Measurements from ENCODE around the gene TMPRSS11E. TPM values are rescaled to one million over a fixed set of nuclear protein-coding genes. Genes with fewer than 3 reads are reported as not detected.
"Not testable (repeated sequence)": the region's sequence is repeated elsewhere in the genome, so short reads cannot be mapped to it uniquely, and the experiment has no call there.

Gene TMPRSS11E
- total RNA-seq, 1 donor from 2014 or later = not detected

DNA sequence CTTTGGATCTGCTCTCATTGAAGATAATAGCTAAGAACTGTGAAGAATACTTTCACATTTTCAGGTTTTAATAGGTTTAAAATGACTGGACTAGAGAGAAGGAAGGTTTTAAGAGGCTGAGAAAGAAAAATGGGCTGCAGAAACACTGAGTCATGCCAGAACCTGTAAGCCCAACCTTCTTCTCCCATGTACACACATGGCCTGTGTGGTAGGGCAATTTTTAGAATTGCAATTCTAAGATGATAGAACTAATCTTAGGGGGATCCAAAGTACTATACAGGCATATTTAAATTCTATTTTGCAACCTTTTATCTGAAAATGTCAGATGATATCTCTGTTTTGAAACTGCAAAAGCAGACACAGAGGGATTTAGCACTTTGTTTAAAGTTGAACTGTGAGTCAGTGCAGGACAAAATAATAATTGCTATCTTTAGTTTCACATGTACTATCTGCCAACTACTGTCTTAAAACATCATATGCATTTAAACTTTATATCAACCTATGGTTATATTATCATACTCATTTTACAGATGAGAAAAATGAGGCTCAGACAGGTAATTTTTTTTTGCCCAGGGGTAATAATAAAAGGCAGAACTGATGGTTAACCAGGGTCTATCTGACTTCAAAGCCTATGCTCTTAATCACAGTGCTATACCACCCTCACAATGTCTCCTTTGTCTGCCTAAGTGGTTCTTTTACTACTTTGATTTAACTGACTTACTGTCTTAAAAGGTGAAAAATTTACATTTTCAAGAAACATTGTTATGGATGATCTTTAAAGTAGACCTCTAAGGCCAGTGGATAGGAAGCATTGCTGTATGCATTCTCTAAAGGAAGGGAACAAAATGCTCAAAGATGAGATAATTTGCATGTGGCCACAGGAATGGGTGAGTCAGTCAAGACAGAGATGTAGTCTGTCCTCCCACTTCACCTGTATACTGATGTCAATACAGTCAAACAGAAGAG lies 4.3 kb downstream of the TMPRSS11E start:
- no peak for ATAC-seq (ENCODE audit: poor library complexity)
- intact Hi-C loops (cut with DNase I) = no loop called here
- DNase-seq = no peak

DNA sequence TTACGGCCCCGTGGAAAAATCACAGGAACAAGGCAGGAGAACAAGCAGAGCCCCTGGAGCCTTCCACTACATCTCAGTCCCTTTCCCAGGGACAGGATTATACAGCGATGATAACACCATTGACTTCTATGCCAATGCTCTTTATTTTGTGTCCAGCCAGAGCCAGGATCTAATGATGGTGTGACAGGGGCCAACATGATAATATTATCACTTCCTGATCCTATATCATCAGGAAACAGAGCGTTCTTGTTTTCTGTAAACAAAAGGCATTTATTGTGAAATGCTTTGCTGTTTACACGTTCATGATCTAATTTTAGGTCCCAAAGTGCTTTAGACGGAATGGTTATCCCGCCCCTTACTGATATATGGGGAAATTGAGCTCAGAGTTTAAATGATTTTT lies 12.8 kb downstream of the TMPRSS11E start:
- ATAC-seq (ENCODE audit: poor library complexity) (no peak), DNase-seq (no peak)
- intact Hi-C loops (cut with DNase I) = no loop called here

- no peak for DNase-seq
- ATAC-seq (ENCODE audit: poor library complexity) = no peak
- intact Hi-C loops (cut with DNase I) = no loop called here
These were observed 14.5 kb downstream of the TMPRSS11E start for GRCh38 chr4:68461790-68462189.

DNA sequence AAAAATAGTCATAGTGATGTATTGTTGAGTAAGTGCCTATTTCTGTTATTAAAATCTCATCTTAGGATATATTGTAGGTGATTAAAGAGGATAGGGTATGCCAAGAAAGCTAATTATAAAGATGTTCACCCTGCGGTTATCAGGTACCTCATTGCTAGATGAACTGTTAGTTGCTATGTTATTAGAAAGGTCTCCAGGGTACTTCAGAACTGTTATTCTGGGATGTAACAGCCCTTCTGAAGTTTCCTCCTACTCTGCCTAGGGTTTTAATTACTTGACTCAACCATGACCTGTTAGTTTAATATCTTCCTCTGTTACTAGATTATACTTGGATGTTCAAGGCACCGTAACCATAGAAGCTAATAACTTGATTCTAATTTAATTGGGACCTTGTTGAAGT lies 15.4 kb downstream of the TMPRSS11E start:
- intact Hi-C loops (cut with DNase I) = no loop called here
- ATAC-seq (ENCODE audit: poor library complexity) = no peak
- no peak for DNase-seq

DNA sequence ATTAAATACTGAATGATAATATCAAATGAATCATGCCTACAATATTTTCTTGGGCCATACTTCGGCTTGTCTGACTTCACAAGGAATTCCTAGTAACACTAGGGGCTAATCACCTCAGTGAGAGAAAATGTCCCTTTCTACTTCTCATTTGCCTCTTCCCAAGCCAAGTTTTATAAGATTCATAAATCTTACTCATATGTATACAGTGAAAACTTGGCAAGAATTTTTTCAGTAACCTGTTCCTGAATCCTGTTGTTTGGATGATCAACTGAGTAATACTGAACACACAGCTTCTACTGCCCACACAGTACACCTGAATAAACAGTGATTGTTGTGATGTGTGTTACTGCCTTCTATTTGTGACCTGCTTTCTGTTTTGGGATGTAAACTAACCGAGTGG lies 16.5 kb downstream of the TMPRSS11E start:
- ATAC-seq (ENCODE audit: poor library complexity) (no peak), DNase-seq (no peak)
- intact Hi-C loops (cut with DNase I) = no loop called here

GRCh38 chr4:68465058-68465457 lies 17.8 kb downstream of the TMPRSS11E start:
- intact Hi-C loops (cut with DNase I) = no loop called here
- no peak for DNase-seq
- no peak for ATAC-seq (ENCODE audit: poor library complexity)

GRCh38 chr4:68466185-68466584 lies 18.9 kb downstream of the TMPRSS11E start:
- intact Hi-C loops (cut with DNase I) = no loop called here
- ATAC-seq (ENCODE audit: poor library complexity) = no peak
- DNase-seq = no peak

DNA sequence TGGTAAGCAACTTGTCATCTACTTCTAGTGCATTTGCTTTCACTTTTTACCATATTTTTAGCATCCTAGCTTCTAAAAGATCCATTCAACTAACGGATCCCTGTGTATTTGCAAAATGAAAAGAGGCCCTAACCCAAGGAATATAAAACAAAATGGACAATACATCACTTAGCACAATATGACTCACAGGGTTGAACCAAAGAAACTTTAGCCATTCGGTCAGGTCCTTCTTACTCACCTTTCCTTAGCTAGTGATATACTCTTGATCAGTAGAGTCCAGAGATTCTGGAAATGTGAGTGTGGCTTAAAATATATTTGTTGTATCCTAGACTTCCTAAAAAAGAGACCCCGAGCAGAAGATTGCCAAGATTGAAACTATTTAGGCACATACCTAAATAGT lies 19.5 kb downstream of the TMPRSS11E start:
- intact Hi-C loops (cut with DNase I) = no loop called here
- ATAC-seq (ENCODE audit: poor library complexity) (no peak), DNase-seq (no peak)

GRCh38 chr4:68469482-68469881 lies 22.2 kb downstream of the TMPRSS11E start:
- DNase-seq (no peak), ATAC-seq (ENCODE audit: poor library complexity) (no peak)
- intact Hi-C loops (cut with DNase I) = no loop called here

- intact Hi-C loops (cut with DNase I) = no loop called here
- ATAC-seq (ENCODE audit: poor library complexity) = no peak
- DNase-seq = no peak
These were observed 28.9 kb downstream of the TMPRSS11E start for GRCh38 chr4:68476191-68476590.

- intact Hi-C loops (cut with DNase I) = no loop called here
- ATAC-seq (ENCODE audit: poor library complexity) (no peak), DNase-seq (no peak)
These were observed 42.1 kb downstream of the TMPRSS11E start for GRCh38 chr4:68489338-68489737.

DNA sequence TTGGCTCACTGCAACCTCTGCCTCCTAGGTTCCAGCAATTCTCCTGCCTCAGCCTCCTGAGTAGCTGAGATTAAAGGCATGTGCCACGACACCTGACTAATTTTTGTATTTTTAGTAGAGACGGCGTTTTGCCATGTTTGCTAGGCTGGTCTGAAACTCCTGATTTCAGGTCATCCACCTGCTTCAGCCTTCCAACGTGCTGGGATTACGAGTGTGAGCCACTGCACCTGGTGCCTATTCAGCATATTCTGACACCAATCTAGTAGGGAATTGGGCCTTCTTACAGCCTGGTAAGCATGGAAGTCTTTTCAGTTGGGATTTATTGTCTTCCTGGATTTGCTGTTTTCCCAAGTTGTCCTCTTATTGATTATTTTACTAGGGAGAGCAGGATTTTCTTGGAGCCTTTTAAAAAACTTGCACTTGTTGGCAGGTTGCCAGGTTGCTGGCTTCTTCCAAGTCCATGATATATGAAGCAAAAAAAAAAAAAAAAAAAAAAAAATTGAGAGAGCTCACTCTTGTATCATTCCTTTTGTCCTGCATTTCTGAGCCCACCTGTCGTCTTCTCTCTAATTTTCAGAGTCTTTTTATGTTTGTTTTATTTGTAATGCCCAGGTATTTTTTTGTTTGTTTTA lies 43.7 kb downstream of the TMPRSS11E start:
- intact Hi-C loops (cut with DNase I) = no loop called here
- no peak for DNase-seq

GRCh38 chr4:68494688-68495087 lies 47.4 kb downstream of the TMPRSS11E start:
- DNase-seq = no peak
- ATAC-seq (ENCODE audit: poor library complexity) = no peak
- intact Hi-C loops (cut with DNase I) = loop anchor here (5.0 kb wide), 1 partner anchor 178 kb away; the partner anchor contains the start of gene UGT2B15

More for the DNA sequence above, 43.7 kb downstream of the TMPRSS11E start:
- ATAC-seq (ENCODE audit: poor library complexity) = no peak

DNA sequence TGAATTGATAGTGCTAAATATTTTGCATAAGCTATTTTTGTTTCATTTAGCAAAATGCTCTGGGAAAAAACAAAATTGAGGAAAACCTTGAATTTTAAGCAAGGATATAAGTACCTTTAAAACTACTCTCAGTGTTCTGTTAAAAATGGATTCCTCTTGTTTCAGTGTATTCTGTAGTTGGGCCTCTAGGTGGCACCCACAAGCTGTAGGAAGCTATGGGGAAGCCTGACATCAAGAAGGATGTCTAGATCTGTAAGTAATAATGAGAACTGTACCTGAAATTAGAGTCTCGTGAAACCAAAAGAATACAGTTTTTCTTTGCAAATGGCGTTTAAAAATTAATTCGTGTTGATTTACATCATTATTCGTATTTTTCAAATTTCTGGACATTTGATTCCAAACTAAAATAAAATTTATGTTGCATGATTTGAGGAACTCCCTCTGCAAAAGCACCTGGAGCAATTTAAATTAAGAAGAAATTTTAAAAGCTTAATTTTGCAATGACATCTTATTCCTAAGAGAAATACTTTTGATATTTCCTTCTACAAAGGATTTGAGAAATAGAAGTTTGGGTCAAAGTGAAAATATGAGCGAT lies 51.2 kb downstream of the TMPRSS11E start:
- DNase-seq (no peak), ATAC-seq (ENCODE audit: poor library complexity) (peak; percentile 77)
- intact Hi-C loops (cut with DNase I) = loop anchor here (5.0 kb wide), 1 partner anchor 174 kb away; the partner anchor contains the start of gene UGT2B15

DNA sequence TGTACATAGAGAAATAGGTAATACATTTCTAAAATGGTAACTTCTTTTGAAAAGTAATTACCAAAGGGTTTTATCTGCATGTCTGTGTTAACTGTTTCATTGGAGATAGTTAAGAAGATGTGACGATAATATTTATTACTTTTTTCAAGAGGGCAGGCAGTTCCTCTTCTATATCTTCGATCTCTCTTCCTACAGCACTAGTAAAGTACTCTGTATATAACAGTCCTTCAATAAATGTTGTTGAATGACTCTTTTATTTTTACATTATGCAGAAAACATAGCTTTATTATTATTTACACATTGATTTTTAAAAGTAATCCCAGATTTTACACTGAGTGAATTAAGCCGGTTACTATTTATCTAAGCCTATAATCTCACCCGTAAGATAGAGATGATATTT lies 51.8 kb downstream of the TMPRSS11E start:
- no peak for DNase-seq
- intact Hi-C loops (cut with DNase I) = loop anchor here (5.0 kb wide), 1 partner anchor 173 kb away; the partner anchor contains the start of gene UGT2B15
- ATAC-seq (ENCODE audit: poor library complexity) = no peak

- DNase-seq; intact Hi-C loops (cut with DNase I); ATAC-seq (ENCODE audit: poor library complexity): not testable (repeated sequence)
These were observed 56.2 kb downstream of the TMPRSS11E start for GRCh38 chr4:68503462-68503861.

GRCh38 chr4:68504836-68505235 lies 57.6 kb downstream of the TMPRSS11E start:
- ATAC-seq (ENCODE audit: poor library complexity); intact Hi-C loops (cut with DNase I); DNase-seq: not testable (repeated sequence)

GRCh38 chr4:68505452-68505851 lies 58.2 kb downstream of the TMPRSS11E start:
- intact Hi-C loops (cut with DNase I); DNase-seq; ATAC-seq (ENCODE audit: poor library complexity): not testable (repeated sequence)

DNA sequence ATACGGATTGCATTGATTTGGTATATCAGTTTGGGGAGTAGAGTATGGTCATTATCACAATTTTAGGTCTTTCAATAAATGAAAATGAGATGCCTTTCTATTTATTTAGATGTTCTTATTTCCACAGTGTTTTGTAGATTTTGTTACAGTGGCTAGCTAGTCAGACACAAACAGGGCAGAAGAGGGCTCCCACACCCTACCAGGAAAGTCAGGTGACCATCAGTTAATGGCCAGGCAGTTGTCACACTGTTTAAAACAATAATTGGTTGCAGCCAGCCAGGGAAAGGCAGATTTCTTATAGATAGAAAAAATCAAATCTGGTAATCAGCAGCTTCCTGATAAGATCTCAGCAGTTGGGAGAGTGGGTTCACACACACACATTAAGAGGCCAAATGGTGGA lies 71.6 kb downstream of the TMPRSS11E start:
- intact Hi-C loops (cut with DNase I) = no loop called here
- DNase-seq (no peak), ATAC-seq (ENCODE audit: poor library complexity) (no peak)

All from Right ventricle myocardium superior (tissue), 1 donor.